Panc1 (cell line): Measurements from ENCODE around the gene SNU13.

Experiments used
- CTCF ChIP-seq: fragments of 450-650 bp; IDR thresholded peaks from 2 replicates; pipeline ENCODE4 v1.5.1; 2017; ENCODE audit warnings: mild to moderate bottlenecking
- POLR2AphosphoS5 ChIP-seq: IDR thresholded peaks from 2 replicates; pipeline ENCODE4 v1.6.1; 2012; ENCODE audit warnings: mild to moderate bottlenecking, low read depth, low read length, moderate library complexity
- REST ChIP-seq, 2 experiments: IDR thresholded peaks; 2 replicates each; pipeline ENCODE4 v1.6.1; 2011 to 2012; ENCODE audit warnings: low read depth in 2 of 2, control low read depth in 1 of 2, low read length in 1 of 2, mild to moderate bottlenecking in 1 of 2, moderate library complexity in 1 of 2; ENCODE audit not compliant: insufficient read depth in 1 of 2
- SIN3A ChIP-seq: IDR thresholded peaks from 2 replicates; pipeline ENCODE4 v1.6.1; 2012; ENCODE audit warnings: low read depth, mild to moderate bottlenecking, low read length, moderate library complexity, borderline replicate concordance; ENCODE audit not compliant: insufficient read depth
- TCF7L2 ChIP-seq: IDR thresholded peaks from 2 replicates; pipeline ENCODE4 v1.6.1; 2011; ENCODE audit warnings: mild to moderate bottlenecking, low read depth, low read length, inconsistent platforms

- TF ChIP-seq POLR2AphosphoS5 (no peak), CTCF (no peak), SIN3A (no peak), TCF7L2 (no peak), REST (IDR thresholded peaks at IDR 0.05; ENCODE audit: insufficient read depth in 1 of 2, low read depth in 2 of 2, low read length in 1 of 2) (no peak)
These were observed 10.8 kb upstream of the SNU13 start, which contains the start of gene MEI1 for GRCh38 chr22:41699264-41700107.
